NCI-H187 (cell line): Measurements from ENCODE around the gene WDR90.

Experiments
- DNase-seq, 2 experiments: peaks; one replicate each; lab custom pipeline; 2025; lab: John Stamatoyannopoulos, UW

Gene WDR90

GRCh38 chr16:708019-708418, 58.9 kb downstream of the WDR90 start:
- no peak for DNase-seq

- no peak for DNase-seq
Observed at GRCh38 chr16:708959-709358, 59.8 kb downstream of the WDR90 start.

GRCh38 chr16:709566-710499, 60.7 kb downstream of the WDR90 start:
- DNase-seq = peak; percentile 97

GRCh38 chr16:710500-711075, 61.4 kb downstream of the WDR90 start:
- DNase-seq = no peak

- DNase-seq = no peak
Observed at GRCh38 chr16:711084-711483, 61.9 kb downstream of the WDR90 start.

- DNase-seq = peak; percentile 56 to 70
Observed at GRCh38 chr16:711548-712320, 62.6 kb downstream of the WDR90 start.

- DNase-seq = peak in 1 of 2 experiments; percentile 24
Observed at GRCh38 chr16:712740-713250, 63.6 kb downstream of the WDR90 start.

GRCh38 chr16:714079-714478, 64.9 kb downstream of the WDR90 start:
- DNase-seq = no peak

- DNase-seq = peak; percentile 60 to 83
Observed at GRCh38 chr16:714558-715476, 65.7 kb downstream of the WDR90 start, which contains the start of gene METRN. Gene METRN (plus strand): TSS chr16:715118. CDS start chr16:715290, 172 bp downstream.

GRCh38 chr16:715477-716199, 66.5 kb downstream of the WDR90 start:
- DNase-seq = no peak

- no peak for DNase-seq
Observed at GRCh38 chr16:716200-716568, 67.0 kb downstream of the WDR90 start.

GRCh38 chr16:716768-717325, 67.7 kb downstream of the WDR90 start:
- no peak for DNase-seq
